LNCAP (cell line): Measurements from ENCODE around the gene BACE2.

Experiments
- TF ChIP-seq, protein P1 (sequence below): fragments of 450-650 bp; IDR thresholded peaks from 2 replicates; pipeline ENCODE4 v1.5.1; 2017; ENCODE audit warnings: mild to moderate bottlenecking

Gene BACE2

DNA sequence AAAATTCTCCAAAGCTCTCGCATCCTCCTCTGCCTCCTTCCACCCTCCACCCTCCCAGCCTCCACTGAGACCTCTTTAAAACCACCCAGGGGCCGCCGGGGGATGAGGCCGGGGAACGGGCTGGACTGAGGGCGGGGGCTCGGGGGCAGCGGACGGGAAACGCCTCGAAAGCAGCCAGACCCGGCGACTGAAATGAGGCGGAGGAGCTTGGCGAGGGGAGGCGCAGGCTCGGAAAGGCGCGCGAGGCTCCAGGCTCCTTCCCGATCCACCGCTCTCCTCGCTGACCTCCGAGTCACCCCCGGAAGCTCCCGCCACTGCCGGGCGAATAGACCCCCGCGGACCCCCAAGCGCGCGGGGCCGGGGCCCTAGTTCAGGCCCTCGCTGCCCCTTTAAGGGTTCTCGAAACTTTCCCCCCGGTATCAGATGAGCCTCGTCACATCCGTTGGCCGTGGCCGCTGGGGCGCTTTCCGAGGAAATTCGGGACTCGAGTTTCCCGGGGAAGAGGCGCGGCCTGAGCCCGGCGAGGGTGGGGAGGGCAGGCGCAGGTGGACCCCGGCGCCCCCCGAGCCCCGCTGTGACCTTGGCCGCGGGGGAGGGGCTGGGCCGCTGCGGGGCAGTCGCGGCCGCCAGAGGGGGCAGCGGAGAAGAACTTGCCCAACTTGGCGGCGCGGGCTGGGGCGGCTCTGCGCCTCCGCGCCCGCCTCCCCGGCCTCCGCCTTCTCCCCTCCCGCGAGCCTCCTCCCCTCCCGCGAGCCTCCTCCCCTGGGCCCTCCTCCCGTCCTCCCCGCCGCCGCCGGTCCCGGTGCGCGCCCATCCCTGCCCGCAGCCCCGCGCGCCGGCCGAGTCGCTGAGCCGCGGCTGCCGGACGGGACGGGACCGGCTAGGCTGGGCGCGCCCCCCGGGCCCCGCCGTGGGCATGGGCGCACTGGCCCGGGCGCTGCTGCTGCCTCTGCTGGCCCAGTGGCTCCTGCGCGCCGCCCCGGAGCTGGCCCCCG is at the start of gene BACE2:
BACE2 (plus strand) TSS at position 813 of the 995 bp plus-strand sequence; CDS start at position 917, 104 bp downstream.
- TF ChIP-seq, protein P1, sequence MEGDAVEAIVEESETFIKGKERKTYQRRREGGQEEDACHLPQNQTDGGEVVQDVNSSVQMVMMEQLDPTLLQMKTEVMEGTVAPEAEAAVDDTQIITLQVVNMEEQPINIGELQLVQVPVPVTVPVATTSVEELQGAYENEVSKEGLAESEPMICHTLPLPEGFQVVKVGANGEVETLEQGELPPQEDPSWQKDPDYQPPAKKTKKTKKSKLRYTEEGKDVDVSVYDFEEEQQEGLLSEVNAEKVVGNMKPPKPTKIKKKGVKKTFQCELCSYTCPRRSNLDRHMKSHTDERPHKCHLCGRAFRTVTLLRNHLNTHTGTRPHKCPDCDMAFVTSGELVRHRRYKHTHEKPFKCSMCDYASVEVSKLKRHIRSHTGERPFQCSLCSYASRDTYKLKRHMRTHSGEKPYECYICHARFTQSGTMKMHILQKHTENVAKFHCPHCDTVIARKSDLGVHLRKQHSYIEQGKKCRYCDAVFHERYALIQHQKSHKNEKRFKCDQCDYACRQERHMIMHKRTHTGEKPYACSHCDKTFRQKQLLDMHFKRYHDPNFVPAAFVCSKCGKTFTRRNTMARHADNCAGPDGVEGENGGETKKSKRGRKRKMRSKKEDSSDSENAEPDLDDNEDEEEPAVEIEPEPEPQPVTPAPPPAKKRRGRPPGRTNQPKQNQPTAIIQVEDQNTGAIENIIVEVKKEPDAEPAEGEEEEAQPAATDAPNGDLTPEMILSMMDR = peak; percentile 60

- TF ChIP-seq, protein P1 = no peak
These were observed 48.1 kb upstream of the BACE2 start for GRCh38 chr21:41119901-41120300.

DNA sequence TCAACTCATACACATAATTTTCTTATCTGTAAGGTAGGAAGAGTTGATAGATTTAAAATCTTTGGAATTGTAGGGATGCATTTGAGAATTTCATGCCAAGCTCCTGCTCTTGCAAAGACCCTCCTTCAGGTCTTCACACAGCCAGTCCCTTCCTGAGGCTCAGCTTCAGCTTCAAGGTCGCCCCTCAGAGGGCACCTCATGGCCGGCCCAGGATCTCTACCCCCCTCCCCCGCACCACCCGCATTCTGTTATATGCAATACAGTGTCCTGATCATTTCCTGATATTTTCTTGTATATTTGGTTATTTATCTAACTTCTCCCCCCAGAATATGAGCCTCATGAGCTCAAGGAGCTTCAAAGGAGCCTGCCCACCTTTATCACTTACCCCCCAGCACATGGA is 47.0 kb upstream of the BACE2 start:
- TF ChIP-seq, protein P1 = no peak

GRCh38 chr21:41121785-41122415 is 46.1 kb upstream of the BACE2 start:
- TF ChIP-seq, protein P1 = peak; percentile 89

DNA sequence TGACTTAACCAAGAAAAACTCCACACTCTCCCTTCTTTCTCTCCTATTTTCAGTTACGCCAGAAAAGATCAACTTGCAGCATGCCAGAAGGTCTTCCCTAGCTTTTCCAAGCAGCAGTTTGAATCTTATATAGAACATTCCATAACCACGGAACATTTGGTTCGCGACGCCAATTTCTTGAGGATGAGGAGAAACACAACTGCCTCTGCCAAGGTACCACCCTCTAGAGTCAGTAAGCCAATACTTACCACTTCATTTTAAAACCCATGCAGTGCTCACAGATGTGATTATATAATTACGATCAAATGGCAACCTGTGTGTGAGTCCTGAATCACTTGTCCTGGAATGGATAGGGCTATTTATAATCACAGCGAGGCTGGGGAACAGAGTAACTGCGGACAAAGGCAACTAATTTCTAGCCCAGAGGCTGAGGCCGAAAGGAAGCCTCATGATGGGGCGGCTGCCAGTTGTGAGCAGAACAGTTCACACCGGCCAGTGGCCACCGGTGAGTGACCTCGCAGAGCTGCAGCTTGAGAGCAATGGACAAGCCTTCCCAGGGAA is 43.2 kb upstream of the BACE2 start:
- TF ChIP-seq, protein P1 = no peak

GRCh38 chr21:41128981-41129380 is 39.0 kb upstream of the BACE2 start:
- TF ChIP-seq, protein P1 = no peak

DNA sequence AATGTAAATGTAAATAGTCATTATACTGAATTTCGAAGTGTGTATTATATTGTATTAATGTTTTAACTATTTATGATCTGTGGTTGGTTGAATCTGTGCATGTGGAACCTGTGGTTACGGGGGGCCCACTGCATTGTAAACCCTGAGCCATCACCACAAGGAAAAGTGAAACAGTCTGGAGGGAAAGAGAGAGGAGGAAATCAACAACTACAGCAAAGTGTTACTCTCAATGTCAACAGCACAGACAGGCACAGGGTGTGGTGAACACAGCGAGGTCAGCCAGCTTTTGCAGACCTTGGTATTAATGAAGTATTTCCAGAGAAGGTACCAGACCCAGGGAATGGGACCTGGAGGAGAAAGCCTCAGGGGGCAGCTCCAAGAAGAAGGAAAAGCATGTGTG is 37.1 kb upstream of the BACE2 start:
- TF ChIP-seq, protein P1 = no peak
